ENCODE results near the gene RNF166. TPM values are rescaled to one million over a fixed set of nuclear protein-coding genes. Genes with fewer than 3 reads are reported as not detected.

Gene RNF166
- total RNA-seq, 4 donors from 2014 or later: 23.3 to 33.5 (median 27.5) TPM

GRCh38 chr16:88739977-88740726, 33.9 kb upstream of the RNF166 start:
- no peak overlapping the region for H3K27ac ChIP-seq (replicated peaks in 1 of 4)
- WGBS: 100% methylated on average over 2 of the region's 33 CpGs
- H3K9me3 ChIP-seq: no peaks in the 10 kb centered on the region
- DNase-seq (ENCODE audit: extremely low spot score): no peak
- H3K4me1 ChIP-seq: peaks cover 22 to 37% (median 31%) of the 10 kb centered on the region in 4 donors
- intact Hi-C loops (cut with DNase I): loop anchor here (10.0 kb wide), 1 partner anchor 425 kb away; no protein-coding TSS in a partner anchor
- TF ChIP-seq POLR2A (IDR thresholded peaks at IDR 0.05; ENCODE audit: low read depth) (no peak), POLR2AphosphoS5 (IDR thresholded peaks at IDR 0.05) (no peak), CTCF (IDR thresholded peaks at IDR 0.05) (no peak), EP300 (IDR thresholded peaks at IDR 0.05) (no peak)
- H3K27me3 ChIP-seq: no peaks in the 10 kb centered on the region
- H3K36me3 ChIP-seq: peaks cover 22 to 79% (median 68%) of the 10 kb centered on the region in 4 donors
- no peak overlapping the region for H3K4me3 ChIP-seq

GRCh38 chr16:88739139-88739976, 33.1 kb upstream of the RNF166 start:
- 86% methylated on average over 6 of the region's 22 CpGs for WGBS
- no peaks in the 10 kb centered on the region for H3K9me3 ChIP-seq
- H3K27me3 ChIP-seq: no peaks in the 10 kb centered on the region
- H3K4me3 ChIP-seq: no peak overlapping the region
- no peak for DNase-seq (ENCODE audit: extremely low spot score)
- peaks cover 14 to 29% (median 23%) of the 10 kb centered on the region in 4 donors for H3K4me1 ChIP-seq
- peak overlapping the region in 1 of 4 donors; percentile 7 for H3K27ac ChIP-seq (replicated peaks in 1 of 4)
- intact Hi-C loops (cut with DNase I): no loop called here
- H3K36me3 ChIP-seq: peaks cover 30 to 87% (median 76%) of the 10 kb centered on the region in 4 donors
- TF ChIP-seq POLR2A (IDR thresholded peaks at IDR 0.05; ENCODE audit: low read depth) (no peak), POLR2AphosphoS5 (IDR thresholded peaks at IDR 0.05) (no peak), EP300 (IDR thresholded peaks at IDR 0.05) (no peak), CTCF (IDR thresholded peaks at IDR 0.05) (no peak)

- Histone ChIP-seq H3K36me3 (peaks cover 40 to 97% (median 85%) of the 10 kb centered on the region in 4 donors), H3K4me1 (peaks cover 5 to 20% (median 13%) of the 10 kb centered on the region in 4 donors), H3K27ac (replicated peaks in 1 of 4) (peak overlapping the region in 1 of 4 donors; percentile 52), H3K27me3 (no peaks in the 10 kb centered on the region), H3K4me3 (no peak overlapping the region), H3K9me3 (no peaks in the 10 kb centered on the region)
- intact Hi-C loops (cut with DNase I): no loop called here
- TF ChIP-seq EP300 (IDR thresholded peaks at IDR 0.05): no peak
- no peak for TF ChIP-seq POLR2A (IDR thresholded peaks at IDR 0.05; ENCODE audit: low read depth)
- no peak for TF ChIP-seq POLR2AphosphoS5 (IDR thresholded peaks at IDR 0.05)
- no peak for TF ChIP-seq CTCF (IDR thresholded peaks at IDR 0.05)
- DNase-seq (ENCODE audit: extremely low spot score): no peak
- WGBS: 85% methylated on average over 22 of the region's 41 CpGs
Measured at GRCh38 chr16:88738151-88739084, 32.2 kb upstream of the RNF166 start.

All from esophagus muscularis mucosa (tissue), 4 donors.